ENCODE results near the gene CCND1.
"Not testable (repeated sequence)": the region's sequence is repeated elsewhere in the genome, so short reads cannot be mapped to it uniquely, and the experiment has no call there.

Gene CCND1

GRCh38 chr11:69617682-69618081 is 23.3 kb upstream of the CCND1 start:
- no peak for DNase-seq (ENCODE audit: extremely low read depth in 1 of 2, low read depth in 1 of 2)

GRCh38 chr11:69618237-69618636 is 22.7 kb upstream of the CCND1 start:
- no peak for DNase-seq (ENCODE audit: extremely low read depth in 1 of 2, low read depth in 1 of 2)

GRCh38 chr11:69620683-69621290 is 20.2 kb upstream of the CCND1 start:
- DNase-seq (ENCODE audit: extremely low read depth in 1 of 2, low read depth in 1 of 2): no peak

- DNase-seq (ENCODE audit: extremely low read depth in 1 of 2, low read depth in 1 of 2): not testable (repeated sequence)
Observed at GRCh38 chr11:69622097-69622681, 18.8 kb upstream of the CCND1 start.

GRCh38 chr11:69624293-69624692 is 16.7 kb upstream of the CCND1 start:
- no peak for DNase-seq (ENCODE audit: extremely low read depth in 1 of 2, low read depth in 1 of 2)

GRCh38 chr11:69625476-69625875 is 15.5 kb upstream of the CCND1 start:
- DNase-seq (ENCODE audit: extremely low read depth in 1 of 2, low read depth in 1 of 2): no peak

GRCh38 chr11:69627551-69627950 is 13.4 kb upstream of the CCND1 start:
- DNase-seq (ENCODE audit: extremely low read depth in 1 of 2, low read depth in 1 of 2): no peak

GRCh38 chr11:69630017-69630416 is 10.9 kb upstream of the CCND1 start:
- no peak for DNase-seq (ENCODE audit: extremely low read depth in 1 of 2, low read depth in 1 of 2)

- no peak for DNase-seq (ENCODE audit: extremely low read depth in 1 of 2, low read depth in 1 of 2)
Observed at GRCh38 chr11:69630424-69630823, 10.5 kb upstream of the CCND1 start.

- DNase-seq (ENCODE audit: extremely low read depth in 1 of 2, low read depth in 1 of 2): no peak
Observed at GRCh38 chr11:69632900-69633299, 8.1 kb upstream of the CCND1 start.

GRCh38 chr11:69634069-69634468 is 6.9 kb upstream of the CCND1 start:
- no peak for DNase-seq (ENCODE audit: extremely low read depth in 1 of 2, low read depth in 1 of 2)

- no peak for DNase-seq (ENCODE audit: extremely low read depth in 1 of 2, low read depth in 1 of 2)
Observed at GRCh38 chr11:69634590-69634989, 6.4 kb upstream of the CCND1 start.

- no peak for DNase-seq (ENCODE audit: extremely low read depth in 1 of 2, low read depth in 1 of 2)
Observed at GRCh38 chr11:69635195-69635594, 5.8 kb upstream of the CCND1 start.

GRCh38 chr11:69635804-69636511 is 5.0 kb upstream of the CCND1 start:
- DNase-seq (ENCODE audit: extremely low read depth in 1 of 2, low read depth in 1 of 2): no peak

- no peak for DNase-seq (ENCODE audit: extremely low read depth in 1 of 2, low read depth in 1 of 2)
Observed at GRCh38 chr11:69636512-69637197, 4.3 kb upstream of the CCND1 start.

GRCh38 chr11:69637198-69637940 is 3.6 kb upstream of the CCND1 start:
- DNase-seq (ENCODE audit: extremely low read depth in 1 of 2, low read depth in 1 of 2): no peak

- DNase-seq (ENCODE audit: extremely low read depth in 1 of 2, low read depth in 1 of 2): no peak
Observed at GRCh38 chr11:69637941-69638871, 2.8 kb upstream of the CCND1 start.

- no peak for DNase-seq (ENCODE audit: extremely low read depth in 1 of 2, low read depth in 1 of 2)
Observed at GRCh38 chr11:69638941-69639681, 1.8 kb upstream of the CCND1 start.

- DNase-seq (ENCODE audit: extremely low read depth in 1 of 2, low read depth in 1 of 2): no peak
Observed at GRCh38 chr11:69639831-69640230, 1.1 kb upstream of the CCND1 start.

All from activated CD8-positive, alpha-beta memory T cell treated with anti-CD3 and anti-CD28 coated beads for 1 hour (primary cell).